ENCODE results near the gene SSTR4.
A peak's percentile ranks its signal among the peaks of the same experiment; 100 is the strongest.
"Not testable (repeated sequence)": the region's sequence is repeated elsewhere in the genome, so short reads cannot be mapped to it uniquely, and the experiment has no call there.

SSTR4 gene, protein sequence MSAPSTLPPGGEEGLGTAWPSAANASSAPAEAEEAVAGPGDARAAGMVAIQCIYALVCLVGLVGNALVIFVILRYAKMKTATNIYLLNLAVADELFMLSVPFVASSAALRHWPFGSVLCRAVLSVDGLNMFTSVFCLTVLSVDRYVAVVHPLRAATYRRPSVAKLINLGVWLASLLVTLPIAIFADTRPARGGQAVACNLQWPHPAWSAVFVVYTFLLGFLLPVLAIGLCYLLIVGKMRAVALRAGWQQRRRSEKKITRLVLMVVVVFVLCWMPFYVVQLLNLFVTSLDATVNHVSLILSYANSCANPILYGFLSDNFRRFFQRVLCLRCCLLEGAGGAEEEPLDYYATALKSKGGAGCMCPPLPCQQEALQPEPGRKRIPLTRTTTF

DNA sequence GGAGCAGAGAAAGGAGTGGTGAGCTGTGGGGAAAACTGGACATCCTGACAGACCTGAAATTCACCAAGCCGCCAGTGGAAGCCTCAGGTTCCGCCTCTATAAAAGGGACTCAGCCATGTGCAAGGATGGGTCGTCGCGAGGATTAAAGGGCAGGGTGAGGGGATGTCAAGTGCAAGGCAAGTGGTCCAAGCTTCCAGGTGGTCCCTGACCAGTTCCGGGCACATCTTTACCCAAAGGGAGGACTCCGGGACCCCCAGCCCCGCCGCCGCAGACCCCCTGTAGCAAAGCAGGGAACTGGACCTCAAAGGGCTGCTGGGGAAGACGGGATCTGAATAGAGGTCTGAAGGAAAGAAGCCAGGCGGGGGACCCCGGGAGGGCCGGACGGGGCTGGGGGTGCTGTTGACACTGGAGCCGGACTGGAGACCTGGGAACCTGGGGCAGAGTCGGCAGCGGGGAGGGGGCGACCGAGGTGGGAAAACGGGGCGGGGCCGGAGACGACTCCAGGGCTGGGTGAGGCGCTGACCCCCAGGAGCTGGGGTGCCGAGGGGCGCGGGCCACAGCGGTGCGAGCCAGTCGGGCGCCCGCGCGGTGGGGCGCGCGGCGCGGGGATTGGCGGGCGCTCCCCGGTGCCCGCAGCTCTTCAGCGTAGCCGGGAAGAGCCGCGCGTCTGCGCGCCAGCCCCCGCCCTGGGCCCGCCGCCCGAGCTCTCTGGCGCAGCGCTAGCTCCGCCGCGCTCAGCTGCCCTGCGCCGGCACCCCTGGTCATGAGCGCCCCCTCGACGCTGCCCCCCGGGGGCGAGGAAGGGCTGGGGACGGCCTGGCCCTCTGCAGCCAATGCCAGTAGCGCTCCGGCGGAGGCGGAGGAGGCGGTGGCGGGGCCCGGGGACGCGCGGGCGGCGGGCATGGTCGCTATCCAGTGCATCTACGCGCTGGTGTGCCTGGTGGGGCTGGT is at the start of gene SSTR4:
SSTR4 (plus strand) TSS at position 592 of the 951 bp plus-strand sequence; CDS start at position 764, 172 bp downstream.
- Histone ChIP-seq H3K36me3 (ENCODE audit: control insufficient read depth, insufficient read depth, low read length) (no peaks in the 10 kb centered on the region), H3K4me1 (ENCODE audit: control insufficient read depth, insufficient read depth, low read length) (no peaks in the 10 kb centered on the region), H3K9me3 (ENCODE audit: control insufficient read depth, insufficient read depth, low read length) (no peaks in the 10 kb centered on the region), H3K4me3 (ENCODE audit: low read depth, low read length) (peak within 1 kb of the TSS; percentile 35), H3K27me3 (ENCODE audit: control insufficient read depth, insufficient read depth, low read length) (peaks cover 64% of the 10 kb centered on the region), H3K9ac (ENCODE audit: low read depth, low read length) (no peak within 1 kb of the TSS)

DNA sequence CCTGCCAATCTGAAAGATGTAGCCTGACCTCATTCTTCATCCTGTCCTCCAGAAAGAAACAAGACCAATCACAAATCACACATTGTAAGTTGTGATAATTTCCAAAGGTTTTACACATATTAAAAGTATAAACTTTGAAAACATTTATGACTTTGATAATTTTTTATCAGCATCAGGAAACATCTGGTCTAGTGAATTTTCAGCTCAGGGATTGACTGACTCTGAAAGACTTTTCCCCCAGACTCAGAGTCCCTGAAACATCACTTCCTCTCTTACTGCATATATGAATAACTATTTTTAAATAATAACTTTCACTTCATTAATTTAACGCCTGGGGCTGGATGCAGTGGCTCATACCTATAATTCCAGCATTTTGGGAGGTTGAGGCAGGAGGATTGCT is 48.5 kb upstream of the SSTR4 start:
- Histone ChIP-seq H3K27me3 (ENCODE audit: control insufficient read depth, insufficient read depth, low read length) (no peaks in the 10 kb centered on the region), H3K9ac (ENCODE audit: low read depth, low read length) (no peak overlapping the region), H3K4me3 (ENCODE audit: low read depth, low read length) (no peak overlapping the region), H3K9me3 (ENCODE audit: control insufficient read depth, insufficient read depth, low read length) (no peaks in the 10 kb centered on the region), H3K4me1 (ENCODE audit: control insufficient read depth, insufficient read depth, low read length) (no peaks in the 10 kb centered on the region), H3K36me3 (ENCODE audit: control insufficient read depth, insufficient read depth, low read length) (no peaks in the 10 kb centered on the region)

DNA sequence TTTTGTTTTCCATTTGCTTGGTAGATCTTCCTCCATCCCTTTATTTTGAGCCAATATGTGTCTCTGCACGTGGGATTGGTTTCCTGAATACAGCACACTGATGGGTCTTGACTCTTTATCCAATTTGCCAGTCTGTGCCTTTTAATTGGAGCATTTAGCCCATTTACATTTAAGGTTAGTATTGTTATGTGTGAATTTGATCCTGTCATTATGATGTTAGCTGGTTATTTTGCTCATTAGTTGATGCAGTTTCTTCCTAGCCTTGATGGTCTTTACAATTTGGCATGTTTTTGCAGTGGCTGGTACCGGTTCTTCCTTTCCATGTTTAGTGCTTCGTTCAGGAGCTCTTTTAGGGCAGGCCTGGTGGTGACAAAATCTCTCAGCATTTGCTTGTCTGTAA is 43.7 kb upstream of the SSTR4 start:
- H3K9ac ChIP-seq (ENCODE audit: low read depth, low read length) = not testable (repeated sequence)

DNA sequence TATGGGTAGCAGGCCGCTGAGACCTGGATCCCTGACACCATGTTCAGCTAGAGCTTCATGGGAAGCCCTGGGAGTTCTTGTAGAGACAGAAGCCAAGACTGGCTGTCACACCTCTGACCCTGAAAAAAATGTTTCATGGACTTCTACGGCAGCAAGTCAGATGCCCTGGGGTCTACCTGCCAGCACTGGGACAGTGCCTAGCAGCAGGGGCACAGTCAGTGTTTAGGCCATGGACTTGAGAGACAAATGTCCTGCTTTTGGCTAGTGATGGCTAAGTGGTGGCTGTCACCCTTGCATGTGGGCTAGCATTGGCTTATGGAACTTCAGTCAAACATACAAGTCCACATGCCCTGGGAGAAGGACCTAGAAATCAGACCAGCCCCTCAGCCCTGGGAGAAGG is 41.3 kb upstream of the SSTR4 start:
- Histone ChIP-seq H3K4me3 (ENCODE audit: low read depth, low read length) (no peak overlapping the region), H3K27me3 (ENCODE audit: control insufficient read depth, insufficient read depth, low read length) (no peaks in the 10 kb centered on the region), H3K9me3 (ENCODE audit: control insufficient read depth, insufficient read depth, low read length) (peaks cover 5% of the 10 kb centered on the region), H3K36me3 (ENCODE audit: control insufficient read depth, insufficient read depth, low read length) (no peaks in the 10 kb centered on the region), H3K9ac (ENCODE audit: low read depth, low read length) (no peak overlapping the region), H3K4me1 (ENCODE audit: control insufficient read depth, insufficient read depth, low read length) (no peaks in the 10 kb centered on the region)

More for the DNA sequence above, 43.7 kb upstream of the SSTR4 start:
- H3K36me3 ChIP-seq (ENCODE audit: control insufficient read depth, insufficient read depth, low read length); H3K4me1 ChIP-seq (ENCODE audit: control insufficient read depth, insufficient read depth, low read length); H3K27me3 ChIP-seq (ENCODE audit: control insufficient read depth, insufficient read depth, low read length); H3K9me3 ChIP-seq (ENCODE audit: control insufficient read depth, insufficient read depth, low read length); H3K4me3 ChIP-seq (ENCODE audit: low read depth, low read length): not testable (repeated sequence)

DNA sequence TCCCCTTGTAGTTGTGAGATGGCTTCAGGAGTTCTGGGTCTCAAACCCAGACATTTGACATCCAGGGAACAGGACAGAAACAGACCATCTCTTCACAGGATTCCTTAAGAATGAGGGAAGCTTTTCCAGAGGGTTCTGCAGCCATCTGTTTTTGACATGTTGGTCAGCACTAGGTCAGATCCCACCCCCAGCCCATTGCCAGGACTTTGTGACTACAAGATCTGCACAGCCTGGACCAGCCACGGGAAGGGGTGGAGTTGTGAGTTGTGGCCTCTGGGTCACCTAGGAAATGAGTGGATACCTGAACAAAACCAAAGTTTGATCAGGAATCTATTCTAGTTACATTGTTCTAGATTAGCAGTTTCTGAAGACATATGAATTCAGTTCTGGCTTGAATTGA is 39.2 kb upstream of the SSTR4 start:
- no peak overlapping the region for H3K9ac ChIP-seq (ENCODE audit: low read depth, low read length)

DNA sequence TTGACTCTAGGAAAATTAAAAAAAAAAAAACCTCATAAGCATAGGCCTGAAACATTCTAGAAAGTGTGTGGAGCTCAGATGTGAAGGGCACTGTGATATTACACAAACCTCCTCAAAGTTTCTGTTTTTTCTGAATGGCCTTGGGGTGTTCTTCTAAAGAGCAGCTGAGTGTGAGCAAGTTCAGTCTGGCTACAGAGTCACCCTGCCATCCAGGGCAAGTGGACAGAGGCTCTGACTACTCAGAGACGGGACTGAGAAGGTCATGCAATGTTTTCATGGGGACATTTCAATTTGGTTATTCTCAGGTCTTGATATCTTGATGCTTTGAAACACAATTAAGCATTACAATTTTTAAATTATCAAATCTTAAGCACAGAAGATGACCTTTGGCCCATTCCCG is 36.6 kb upstream of the SSTR4 start:
- no peak overlapping the region for H3K4me3 ChIP-seq (ENCODE audit: low read depth, low read length)
- H3K9ac ChIP-seq (ENCODE audit: low read depth, low read length) = no peak overlapping the region
- no peaks in the 10 kb centered on the region for H3K36me3 ChIP-seq (ENCODE audit: control insufficient read depth, insufficient read depth, low read length)

More for the DNA sequence above, 39.2 kb upstream of the SSTR4 start:
- H3K36me3 ChIP-seq (ENCODE audit: control insufficient read depth, insufficient read depth, low read length) = no peaks in the 10 kb centered on the region
- no peak overlapping the region for H3K4me3 ChIP-seq (ENCODE audit: low read depth, low read length)
- H3K4me1 ChIP-seq (ENCODE audit: control insufficient read depth, insufficient read depth, low read length) = no peaks in the 10 kb centered on the region
- H3K27me3 ChIP-seq (ENCODE audit: control insufficient read depth, insufficient read depth, low read length) = no peaks in the 10 kb centered on the region
- peaks cover 5% of the 10 kb centered on the region for H3K9me3 ChIP-seq (ENCODE audit: control insufficient read depth, insufficient read depth, low read length)

GRCh38 chr20:22999756-23000155 is 35.4 kb upstream of the SSTR4 start:
- Histone ChIP-seq H3K36me3 (ENCODE audit: control insufficient read depth, insufficient read depth, low read length) (no peaks in the 10 kb centered on the region), H3K4me1 (ENCODE audit: control insufficient read depth, insufficient read depth, low read length) (no peaks in the 10 kb centered on the region), H3K4me3 (ENCODE audit: low read depth, low read length) (no peak overlapping the region), H3K27me3 (ENCODE audit: control insufficient read depth, insufficient read depth, low read length) (no peaks in the 10 kb centered on the region), H3K9ac (ENCODE audit: low read depth, low read length) (no peak overlapping the region), H3K9me3 (ENCODE audit: control insufficient read depth, insufficient read depth, low read length) (no peaks in the 10 kb centered on the region)

More for the DNA sequence above, 36.6 kb upstream of the SSTR4 start:
- Histone ChIP-seq H3K9me3 (ENCODE audit: control insufficient read depth, insufficient read depth, low read length) (peaks cover 5% of the 10 kb centered on the region), H3K27me3 (ENCODE audit: control insufficient read depth, insufficient read depth, low read length) (no peaks in the 10 kb centered on the region), H3K4me1 (ENCODE audit: control insufficient read depth, insufficient read depth, low read length) (no peaks in the 10 kb centered on the region)

DNA sequence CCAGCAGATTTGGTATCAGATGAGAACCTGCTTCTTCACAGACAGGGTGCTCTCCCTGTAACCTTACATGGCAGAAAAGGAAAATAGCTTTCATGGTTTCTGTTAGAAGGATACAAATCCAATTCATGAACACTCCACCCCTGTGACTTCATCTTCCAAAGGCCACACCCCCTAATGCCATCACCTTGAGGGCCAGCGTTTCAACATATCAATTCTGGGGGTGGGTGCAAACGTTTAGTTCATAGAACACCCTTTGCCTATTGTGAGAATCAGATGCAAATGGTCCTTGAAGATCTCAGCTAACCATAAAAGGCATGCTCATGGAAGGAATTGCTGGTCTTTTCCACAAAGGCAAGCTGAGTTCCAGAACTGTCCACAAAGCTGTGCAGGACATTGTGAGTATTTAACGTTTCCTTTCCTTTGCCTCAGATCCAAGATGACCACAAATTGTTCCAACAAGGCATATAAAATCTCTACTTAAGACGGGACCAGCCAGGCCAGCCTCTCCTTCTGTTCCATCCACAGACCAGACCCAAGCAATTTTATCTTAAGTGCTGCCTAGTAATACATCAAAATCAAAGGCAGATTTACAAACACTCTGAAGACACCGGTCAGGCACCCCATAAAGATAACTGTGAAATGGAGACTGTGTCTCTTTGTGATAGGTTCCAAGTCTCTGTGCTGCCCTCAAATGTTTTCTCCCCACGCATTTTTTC is 34.7 kb upstream of the SSTR4 start:
- Histone ChIP-seq H3K9me3 (ENCODE audit: control insufficient read depth, insufficient read depth, low read length) (no peaks in the 10 kb centered on the region), H3K4me1 (ENCODE audit: control insufficient read depth, insufficient read depth, low read length) (no peaks in the 10 kb centered on the region), H3K9ac (ENCODE audit: low read depth, low read length) (no peak overlapping the region), H3K4me3 (ENCODE audit: low read depth, low read length) (no peak overlapping the region), H3K27me3 (ENCODE audit: control insufficient read depth, insufficient read depth, low read length) (no peaks in the 10 kb centered on the region), H3K36me3 (ENCODE audit: control insufficient read depth, insufficient read depth, low read length) (no peaks in the 10 kb centered on the region)

DNA sequence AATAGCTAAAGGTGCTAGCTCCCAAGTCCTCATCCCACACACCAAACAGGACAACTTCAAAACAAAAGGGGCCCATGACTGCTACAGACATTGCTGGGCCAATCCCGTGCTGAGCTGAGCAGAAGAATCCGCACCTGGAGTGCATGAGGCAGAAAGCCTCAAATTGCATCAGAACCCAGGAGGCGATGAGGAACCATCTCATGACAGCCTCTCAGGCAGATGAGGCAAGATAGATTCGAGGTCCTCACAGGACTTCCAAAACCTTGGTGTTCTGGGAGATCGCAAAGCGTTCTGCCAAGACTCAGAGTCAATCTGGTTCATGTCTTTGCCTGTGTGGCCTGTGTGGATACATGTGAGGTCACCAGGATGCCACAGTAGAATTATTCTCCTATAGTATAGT is 32.8 kb upstream of the SSTR4 start:
- no peak overlapping the region for H3K4me3 ChIP-seq (ENCODE audit: low read depth, low read length)
- no peaks in the 10 kb centered on the region for H3K27me3 ChIP-seq (ENCODE audit: control insufficient read depth, insufficient read depth, low read length)
- H3K9me3 ChIP-seq (ENCODE audit: control insufficient read depth, insufficient read depth, low read length) = no peaks in the 10 kb centered on the region
- no peaks in the 10 kb centered on the region for H3K36me3 ChIP-seq (ENCODE audit: control insufficient read depth, insufficient read depth, low read length)
- no peaks in the 10 kb centered on the region for H3K4me1 ChIP-seq (ENCODE audit: control insufficient read depth, insufficient read depth, low read length)
- no peak overlapping the region for H3K9ac ChIP-seq (ENCODE audit: low read depth, low read length)

DNA sequence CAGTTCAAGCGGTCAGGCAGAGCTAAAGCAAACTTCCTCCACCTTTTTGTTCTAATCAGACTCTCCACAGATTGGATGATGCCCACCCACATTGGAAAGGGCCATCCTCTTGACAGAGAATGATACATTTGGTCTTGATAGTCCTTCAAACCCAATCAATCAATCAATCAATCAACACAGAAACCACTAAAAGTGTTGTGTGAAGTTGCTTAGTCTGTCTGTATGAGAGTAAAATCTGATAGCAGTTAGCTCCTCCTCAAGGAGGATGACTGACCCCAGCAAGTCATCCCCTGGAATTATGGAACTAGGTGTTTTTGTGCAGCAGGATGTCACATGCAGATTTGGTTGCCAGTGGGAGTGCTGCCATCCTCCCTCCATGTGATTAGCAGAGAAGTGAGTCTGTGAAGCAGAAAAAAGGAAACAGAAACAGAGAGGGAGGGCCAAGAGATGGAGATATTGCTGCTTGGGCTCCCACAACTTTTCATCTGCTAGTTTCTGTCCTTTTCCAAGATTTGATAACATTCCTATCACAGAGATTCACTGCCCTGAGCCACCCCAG is 32.0 kb upstream of the SSTR4 start:
- peaks cover 5% of the 10 kb centered on the region for H3K4me1 ChIP-seq (ENCODE audit: control insufficient read depth, insufficient read depth, low read length)
- H3K9ac ChIP-seq (ENCODE audit: low read depth, low read length) = no peak overlapping the region
- no peaks in the 10 kb centered on the region for H3K9me3 ChIP-seq (ENCODE audit: control insufficient read depth, insufficient read depth, low read length)
- no peak overlapping the region for H3K4me3 ChIP-seq (ENCODE audit: low read depth, low read length)
- no peaks in the 10 kb centered on the region for H3K27me3 ChIP-seq (ENCODE audit: control insufficient read depth, insufficient read depth, low read length)
- H3K36me3 ChIP-seq (ENCODE audit: control insufficient read depth, insufficient read depth, low read length) = no peaks in the 10 kb centered on the region

DNA sequence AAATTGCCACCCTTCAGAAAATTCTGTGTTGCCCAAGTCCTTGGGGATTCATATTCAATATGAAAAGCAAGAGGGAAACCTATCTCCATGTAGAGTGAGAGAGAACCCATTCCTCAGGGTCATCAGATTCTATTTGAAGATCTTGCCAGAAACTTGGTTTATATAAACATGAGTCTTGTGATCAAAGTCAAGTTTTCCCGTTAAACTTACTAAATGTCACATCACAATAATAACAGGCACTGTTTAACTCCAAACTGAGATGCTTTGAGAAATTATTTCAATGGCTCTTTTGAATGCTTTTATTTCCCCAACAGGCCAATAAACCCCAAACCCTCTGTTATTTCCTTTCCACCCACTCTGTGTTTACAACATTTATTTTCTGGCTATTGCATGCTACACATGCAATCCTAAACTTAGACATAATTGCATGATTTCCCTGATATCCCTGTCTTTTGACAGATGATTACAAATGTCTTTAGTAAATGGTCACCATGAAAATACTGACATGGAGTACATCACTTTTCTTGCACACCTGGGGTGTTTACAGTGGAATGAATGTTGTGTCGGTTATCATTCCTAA is 31.1 kb upstream of the SSTR4 start:
- Histone ChIP-seq H3K36me3 (ENCODE audit: control insufficient read depth, insufficient read depth, low read length) (no peaks in the 10 kb centered on the region), H3K9ac (ENCODE audit: low read depth, low read length) (no peak overlapping the region), H3K9me3 (ENCODE audit: control insufficient read depth, insufficient read depth, low read length) (no peaks in the 10 kb centered on the region), H3K4me1 (ENCODE audit: control insufficient read depth, insufficient read depth, low read length) (peaks cover 5% of the 10 kb centered on the region), H3K4me3 (ENCODE audit: low read depth, low read length) (no peak overlapping the region), H3K27me3 (ENCODE audit: control insufficient read depth, insufficient read depth, low read length) (no peaks in the 10 kb centered on the region)

All from iPS-15b (cell line).